ENCODE data around the gene NPC1. TPM values are rescaled to one million over a fixed set of nuclear protein-coding genes. Genes with fewer than 3 reads are reported as not detected.
A peak's percentile ranks its signal among the peaks of the same experiment; 100 is the strongest.

The NPC1 gene
- total RNA-seq, 1 experiment from 2014 or later = 63.4 TPM

GRCh38 chr18:23596183-23596582 is 9.9 kb upstream of the NPC1 start:
- Histone ChIP-seq H2AFZ (ENCODE audit: low read length) (no peak overlapping the region), H3K4me1 (ENCODE audit: low read length) (no peaks in the 10 kb centered on the region; the same call in 1 of the 2 replicates), H3K9me3 (ENCODE audit: low read length) (no peaks in the 10 kb centered on the region), H3K4me3 (ENCODE audit: low read length) (no peak overlapping the region), H3K79me2 (ENCODE audit: low read length) (no peaks in the 10 kb centered on the region), H3K4me2 (ENCODE audit: low read depth, low read length, poor library complexity, severe bottlenecking) (no peak overlapping the region), H3K27ac (ENCODE audit: low read length) (no peak overlapping the region), H3K36me3 (ENCODE audit: insufficient read depth, low read length) (no peaks in the 10 kb centered on the region), H3K27me3 (ENCODE audit: low read length) (no peaks in the 10 kb centered on the region; the same call in 1 of the 2 replicates), H3K9ac (ENCODE audit: low read length) (no peak overlapping the region), H3K9me2 (replicated peaks; ENCODE audit: insufficient read depth, low read length) (no peaks in the 10 kb centered on the region), H4K20me1 (ENCODE audit: insufficient read depth, low read depth, low read length) (no peaks in the 10 kb centered on the region)
- DNase-seq = no peak

GRCh38 chr18:23595591-23595990 is 9.3 kb upstream of the NPC1 start:
- H3K4me3 ChIP-seq (ENCODE audit: low read length) = no peak overlapping the region
- no peaks in the 10 kb centered on the region; the same call in 1 of the 2 replicates for H3K27me3 ChIP-seq (ENCODE audit: low read length)
- H2AFZ ChIP-seq (ENCODE audit: low read length) = no peak overlapping the region
- H3K36me3 ChIP-seq (ENCODE audit: insufficient read depth, low read length) = no peaks in the 10 kb centered on the region
- H3K79me2 ChIP-seq (ENCODE audit: low read length) = no peaks in the 10 kb centered on the region
- no peak overlapping the region for H3K27ac ChIP-seq (ENCODE audit: low read length)
- H3K4me2 ChIP-seq (ENCODE audit: low read depth, low read length, poor library complexity, severe bottlenecking) = no peak overlapping the region
- DNase-seq = no peak
- H3K9me3 ChIP-seq (ENCODE audit: low read length) = no peaks in the 10 kb centered on the region
- H4K20me1 ChIP-seq (ENCODE audit: insufficient read depth, low read depth, low read length) = no peaks in the 10 kb centered on the region
- H3K9me2 ChIP-seq (replicated peaks; ENCODE audit: insufficient read depth, low read length) = no peaks in the 10 kb centered on the region
- no peaks in the 10 kb centered on the region; the same call in 1 of the 2 replicates for H3K4me1 ChIP-seq (ENCODE audit: low read length)
- no peak overlapping the region for H3K9ac ChIP-seq (ENCODE audit: low read length)

- H3K4me1 ChIP-seq (ENCODE audit: low read length) = no peaks in the 10 kb centered on the region; the same call in 1 of the 2 replicates
- no peak for DNase-seq
- no peak overlapping the region for H3K4me3 ChIP-seq (ENCODE audit: low read length)
- H2AFZ ChIP-seq (ENCODE audit: low read length) = no peak overlapping the region
- no peaks in the 10 kb centered on the region for H3K9me3 ChIP-seq (ENCODE audit: low read length)
- H3K36me3 ChIP-seq (ENCODE audit: insufficient read depth, low read length) = no peaks in the 10 kb centered on the region
- no peak overlapping the region for H3K9ac ChIP-seq (ENCODE audit: low read length)
- H4K20me1 ChIP-seq (ENCODE audit: insufficient read depth, low read depth, low read length) = no peaks in the 10 kb centered on the region
- H3K4me2 ChIP-seq (ENCODE audit: low read depth, low read length, poor library complexity, severe bottlenecking) = no peak overlapping the region
- H3K79me2 ChIP-seq (ENCODE audit: low read length) = no peaks in the 10 kb centered on the region
- H3K27me3 ChIP-seq (ENCODE audit: low read length) = no peaks in the 10 kb centered on the region
- no peaks in the 10 kb centered on the region for H3K9me2 ChIP-seq (replicated peaks; ENCODE audit: insufficient read depth, low read length)
- no peak overlapping the region for H3K27ac ChIP-seq (ENCODE audit: low read length)
These were observed 7.4 kb upstream of the NPC1 start for GRCh38 chr18:23593720-23594119.

GRCh38 chr18:23592911-23593310 is 6.6 kb upstream of the NPC1 start:
- DNase-seq = no peak

DNA sequence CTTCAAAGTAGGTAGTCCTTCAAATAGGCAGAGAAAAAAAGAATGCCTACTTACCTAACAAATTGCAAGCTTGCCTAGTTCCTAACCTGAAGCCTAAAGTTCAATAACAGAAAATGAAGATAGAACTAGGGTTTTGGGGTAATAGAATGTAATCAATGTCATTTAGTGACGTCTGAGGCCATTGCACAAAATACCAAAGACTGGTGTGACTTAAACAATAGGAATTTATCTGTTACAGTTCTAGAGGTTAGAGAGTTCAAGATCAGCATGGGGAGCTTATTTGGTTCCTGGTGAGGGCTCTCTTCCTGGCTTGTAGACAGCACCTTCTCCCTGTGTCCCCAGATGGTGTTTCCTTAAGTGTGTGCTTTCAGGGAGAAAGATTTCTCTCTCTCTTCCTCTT is 4.7 kb upstream of the NPC1 start:
- Histone ChIP-seq H3K4me2 (ENCODE audit: low read depth, low read length, poor library complexity, severe bottlenecking) (no peak overlapping the region), H3K27ac (ENCODE audit: low read length) (no peak overlapping the region)
- no peak for DNase-seq

More at GRCh38 chr18:23592911-23593310, 6.6 kb upstream of the NPC1 start:
- Histone ChIP-seq H3K4me2 (ENCODE audit: low read depth, low read length, poor library complexity, severe bottlenecking) (no peak overlapping the region), H3K9me2 (replicated peaks; ENCODE audit: insufficient read depth, low read length) (no peaks in the 10 kb centered on the region), H2AFZ (ENCODE audit: low read length) (no peak overlapping the region), H3K36me3 (ENCODE audit: insufficient read depth, low read length) (no peaks in the 10 kb centered on the region), H3K4me1 (ENCODE audit: low read length) (no peaks in the 10 kb centered on the region; the same call in 1 of the 2 replicates), H3K9me3 (ENCODE audit: low read length) (no peaks in the 10 kb centered on the region), H3K27ac (ENCODE audit: low read length) (no peak overlapping the region), H4K20me1 (ENCODE audit: insufficient read depth, low read depth, low read length) (no peaks in the 10 kb centered on the region), H3K4me3 (ENCODE audit: low read length) (no peak overlapping the region), H3K9ac (ENCODE audit: low read length) (no peak overlapping the region), H3K79me2 (ENCODE audit: low read length) (no peaks in the 10 kb centered on the region), H3K27me3 (ENCODE audit: low read length) (no peaks in the 10 kb centered on the region)

DNA sequence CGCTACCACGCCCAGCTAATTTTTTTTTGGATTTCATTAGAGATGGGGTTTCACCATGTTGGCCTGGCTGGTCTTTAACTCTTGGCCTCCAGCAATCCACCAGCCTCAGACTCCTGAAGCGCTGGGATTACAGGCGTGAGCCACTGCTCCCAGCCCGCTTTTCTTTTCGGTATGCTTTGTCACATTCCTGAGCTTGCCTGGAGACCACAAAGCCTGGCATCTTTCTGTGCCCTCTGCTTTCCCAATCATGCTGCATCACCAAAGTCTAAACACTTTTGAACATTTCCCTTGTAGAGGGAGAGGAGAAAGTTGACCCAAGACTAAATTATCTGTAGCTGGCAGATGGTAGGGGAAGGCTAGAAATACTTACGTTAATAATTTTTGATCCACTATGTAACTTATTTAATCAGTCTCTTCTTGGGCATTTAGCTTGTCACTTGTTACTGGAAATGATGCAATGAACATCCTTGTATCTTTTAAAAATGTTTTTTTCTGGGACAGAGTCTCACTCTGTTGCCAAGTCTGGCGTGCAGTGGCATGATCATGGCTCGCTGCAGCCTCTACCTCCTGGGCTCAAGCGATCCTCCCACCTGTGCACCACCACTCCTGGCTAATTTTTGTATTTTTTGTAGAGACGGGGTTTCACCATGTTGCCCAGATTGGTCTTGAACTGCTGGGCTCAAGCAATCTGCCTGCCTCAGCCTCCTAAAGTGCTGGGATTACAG is 2.7 kb upstream of the NPC1 start:
- no peak overlapping the region for H2AFZ ChIP-seq (ENCODE audit: low read length)
- peaks cover 20% of the 10 kb centered on the region for H3K4me1 ChIP-seq (ENCODE audit: low read length)
- H3K27ac ChIP-seq (ENCODE audit: low read length) = no peak overlapping the region
- H3K79me2 ChIP-seq (ENCODE audit: low read length) = peaks cover 21% of the 10 kb centered on the region
- H3K9ac ChIP-seq (ENCODE audit: low read length) = no peak overlapping the region
- H3K9me3 ChIP-seq (ENCODE audit: low read length) = no peaks in the 10 kb centered on the region
- no peaks in the 10 kb centered on the region for H3K36me3 ChIP-seq (ENCODE audit: insufficient read depth, low read length)
- no peak for DNase-seq
- H4K20me1 ChIP-seq (ENCODE audit: insufficient read depth, low read depth, low read length) = no peaks in the 10 kb centered on the region; the same call in 1 of the 2 replicates
- no peak overlapping the region for H3K4me3 ChIP-seq (ENCODE audit: low read length)
- no peaks in the 10 kb centered on the region for H3K9me2 ChIP-seq (replicated peaks; ENCODE audit: insufficient read depth, low read length)
- H3K4me2 ChIP-seq (ENCODE audit: low read depth, low read length, poor library complexity, severe bottlenecking) = no peak overlapping the region
- no peaks in the 10 kb centered on the region for H3K27me3 ChIP-seq (ENCODE audit: low read length)

More for the DNA sequence above, 4.7 kb upstream of the NPC1 start:
- no peak overlapping the region for H2AFZ ChIP-seq (ENCODE audit: low read length)
- no peaks in the 10 kb centered on the region for H3K9me2 ChIP-seq (replicated peaks; ENCODE audit: insufficient read depth, low read length)
- H3K27me3 ChIP-seq (ENCODE audit: low read length) = no peaks in the 10 kb centered on the region
- no peak overlapping the region for H3K4me3 ChIP-seq (ENCODE audit: low read length)
- H4K20me1 ChIP-seq (ENCODE audit: insufficient read depth, low read depth, low read length) = no peaks in the 10 kb centered on the region
- peaks cover 1% of the 10 kb centered on the region for H3K79me2 ChIP-seq (ENCODE audit: low read length)
- no peaks in the 10 kb centered on the region for H3K36me3 ChIP-seq (ENCODE audit: insufficient read depth, low read length)
- peaks cover 6% of the 10 kb centered on the region for H3K4me1 ChIP-seq (ENCODE audit: low read length)
- H3K9me3 ChIP-seq (ENCODE audit: low read length) = no peaks in the 10 kb centered on the region
- no peak overlapping the region for H3K9ac ChIP-seq (ENCODE audit: low read length)

- Histone ChIP-seq H4K20me1 (ENCODE audit: insufficient read depth, low read depth, low read length) (no peaks in the 10 kb centered on the region; the same call in 1 of the 2 replicates), H3K9me3 (ENCODE audit: low read length) (no peaks in the 10 kb centered on the region), H3K36me3 (ENCODE audit: insufficient read depth, low read length) (no peaks in the 10 kb centered on the region), H3K27ac (ENCODE audit: low read length) (no peak overlapping the region), H3K4me3 (ENCODE audit: low read length) (peak overlapping the region; percentile 87), H2AFZ (ENCODE audit: low read length) (peak overlapping the region; percentile 8), H3K4me1 (ENCODE audit: low read length) (peaks cover 22% of the 10 kb centered on the region), H3K4me2 (ENCODE audit: low read depth, low read length, poor library complexity, severe bottlenecking) (peak overlapping the region; percentile 92), H3K9me2 (replicated peaks; ENCODE audit: insufficient read depth, low read length) (no peaks in the 10 kb centered on the region), H3K79me2 (ENCODE audit: low read length) (peaks cover 38% of the 10 kb centered on the region), H3K9ac (ENCODE audit: low read length) (peak overlapping the region; percentile 98), H3K27me3 (ENCODE audit: low read length) (no peaks in the 10 kb centered on the region)
- no peak for DNase-seq
These were observed 925 bp upstream of the NPC1 start for GRCh38 chr18:23587220-23587642.

DNA sequence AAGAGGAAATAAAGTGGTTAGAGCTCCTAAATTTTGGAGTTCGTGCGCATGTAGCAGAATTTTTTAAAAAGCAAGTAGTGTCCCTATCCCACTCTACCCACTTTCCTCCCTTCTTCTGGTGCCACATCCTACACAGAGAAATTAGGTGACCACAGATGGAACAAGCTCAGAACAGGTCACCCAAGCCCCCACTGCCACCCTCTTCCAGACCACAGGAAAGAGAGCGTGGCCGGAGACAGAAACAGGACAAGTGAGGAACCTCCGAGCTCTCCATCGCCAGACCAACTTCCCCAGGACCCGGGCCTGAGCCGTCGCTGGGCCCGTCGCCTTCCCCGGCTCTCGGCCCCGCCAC is 433 bp downstream of the NPC1 start:
- no peaks in the 10 kb centered on the region; the same call in 1 of the 2 replicates for H4K20me1 ChIP-seq (ENCODE audit: insufficient read depth, low read depth, low read length)
- H3K9ac ChIP-seq (ENCODE audit: low read length) = peak overlapping the region; percentile 98
- H3K27ac ChIP-seq (ENCODE audit: low read length) = peak overlapping the region; percentile 93
- no peaks in the 10 kb centered on the region for H3K27me3 ChIP-seq (ENCODE audit: low read length)
- peak overlapping the region; percentile 87 for H3K4me3 ChIP-seq (ENCODE audit: low read length)
- H3K9me2 ChIP-seq (replicated peaks; ENCODE audit: insufficient read depth, low read length) = no peaks in the 10 kb centered on the region
- H3K4me2 ChIP-seq (ENCODE audit: low read depth, low read length, poor library complexity, severe bottlenecking) = peak overlapping the region; percentile 92
- H2AFZ ChIP-seq (ENCODE audit: low read length) = peak overlapping the region; percentile 23; the same call in 1 of the 2 replicates
- H3K9me3 ChIP-seq (ENCODE audit: low read length) = no peaks in the 10 kb centered on the region
- DNase-seq = peak; percentile 47
- peaks cover 52% of the 10 kb centered on the region for H3K79me2 ChIP-seq (ENCODE audit: low read length)
- H3K36me3 ChIP-seq (ENCODE audit: insufficient read depth, low read length) = no peaks in the 10 kb centered on the region
- H3K4me1 ChIP-seq (ENCODE audit: low read length) = peaks cover 25% of the 10 kb centered on the region

All from Karpas-422 (cell line).